Measurements from ENCODE around the gene SMKR1. TPM values are rescaled to one million over a fixed set of nuclear protein-coding genes. Genes with fewer than 3 reads are reported as not detected.
"Not testable (repeated sequence)": the region's sequence is repeated elsewhere in the genome, so short reads cannot be mapped to it uniquely, and the experiment has no call there.

SMKR1 gene
- total and polyA plus RNA-seq, 2 experiments from 2014 or later: 3.6 TPM; not detected in 1

GRCh38 chr7:129466796-129467195, 35.5 kb upstream of the SMKR1 start:
- H3K9me3 ChIP-seq (ENCODE audit: low read depth): no peaks in the 10 kb centered on the region
- no peak overlapping the region for H3K27ac ChIP-seq
- no peak overlapping the region for H3K4me3 ChIP-seq
- TF ChIP-seq CTCF (IDR thresholded peaks at IDR 0.05; ENCODE audit: low read depth, low read length): no peak
- H3K36me3 ChIP-seq: peaks cover 46% of the 10 kb centered on the region
- DNase-seq (ENCODE audit: low read depth in 1 of 2, low spot score in 1 of 2): no peak
- no peaks in the 10 kb centered on the region for H3K27me3 ChIP-seq
- H3K4me1 ChIP-seq (ENCODE audit: low read depth): no peaks in the 10 kb centered on the region

GRCh38 chr7:129468087-129468486, 34.2 kb upstream of the SMKR1 start:
- peak in 1 of 2 donors; percentile 77 for DNase-seq (ENCODE audit: low read depth in 1 of 2, low spot score in 1 of 2)
- H3K4me3 ChIP-seq: no peak overlapping the region
- no peaks in the 10 kb centered on the region for H3K9me3 ChIP-seq (ENCODE audit: low read depth)
- H3K27ac ChIP-seq: no peak overlapping the region
- H3K36me3 ChIP-seq: peaks cover 38% of the 10 kb centered on the region
- H3K27me3 ChIP-seq: no peaks in the 10 kb centered on the region
- TF ChIP-seq CTCF (IDR thresholded peaks at IDR 0.05; ENCODE audit: low read depth, low read length): no peak
- no peaks in the 10 kb centered on the region for H3K4me1 ChIP-seq (ENCODE audit: low read depth)

- no peak overlapping the region for H3K4me3 ChIP-seq
These were observed 33.8 kb upstream of the SMKR1 start for GRCh38 chr7:129468547-129468946.

GRCh38 chr7:129469930-129470329, 32.4 kb upstream of the SMKR1 start:
- Histone ChIP-seq H3K9me3 (ENCODE audit: low read depth) (no peaks in the 10 kb centered on the region), H3K4me3 (no peak overlapping the region), H3K27ac (no peak overlapping the region), H3K36me3 (peaks cover 25% of the 10 kb centered on the region), H3K4me1 (ENCODE audit: low read depth) (no peaks in the 10 kb centered on the region), H3K27me3 (no peaks in the 10 kb centered on the region)
- no peak for TF ChIP-seq CTCF (IDR thresholded peaks at IDR 0.05; ENCODE audit: low read depth, low read length)
- DNase-seq (ENCODE audit: low read depth in 1 of 2, low spot score in 1 of 2): no peak

More at GRCh38 chr7:129468547-129468946, 33.8 kb upstream of the SMKR1 start:
- no peak for DNase-seq (ENCODE audit: low read depth in 1 of 2, low spot score in 1 of 2)
- H3K27me3 ChIP-seq: no peaks in the 10 kb centered on the region
- no peak for TF ChIP-seq CTCF (IDR thresholded peaks at IDR 0.05; ENCODE audit: low read depth, low read length)
- peaks cover 37% of the 10 kb centered on the region for H3K36me3 ChIP-seq
- no peaks in the 10 kb centered on the region for H3K9me3 ChIP-seq (ENCODE audit: low read depth)
- H3K27ac ChIP-seq: no peak overlapping the region
- no peaks in the 10 kb centered on the region for H3K4me1 ChIP-seq (ENCODE audit: low read depth)

GRCh38 chr7:129470411-129470810, 31.9 kb upstream of the SMKR1 start:
- H3K4me3 ChIP-seq: no peak overlapping the region
- no peaks in the 10 kb centered on the region for H3K9me3 ChIP-seq (ENCODE audit: low read depth)
- H3K36me3 ChIP-seq: peaks cover 25% of the 10 kb centered on the region
- H3K27ac ChIP-seq: no peak overlapping the region
- no peak for DNase-seq (ENCODE audit: low read depth in 1 of 2, low spot score in 1 of 2)
- H3K4me1 ChIP-seq (ENCODE audit: low read depth): no peaks in the 10 kb centered on the region
- H3K27me3 ChIP-seq: no peaks in the 10 kb centered on the region
- TF ChIP-seq CTCF (IDR thresholded peaks at IDR 0.05; ENCODE audit: low read depth, low read length): no peak

GRCh38 chr7:129471402-129471827, 30.9 kb upstream of the SMKR1 start:
- no peaks in the 10 kb centered on the region for H3K27me3 ChIP-seq
- TF ChIP-seq CTCF (IDR thresholded peaks at IDR 0.05; ENCODE audit: low read depth, low read length): no peak
- no peaks in the 10 kb centered on the region for H3K4me1 ChIP-seq (ENCODE audit: low read depth)
- H3K27ac ChIP-seq: peak overlapping the region; percentile 2
- peaks cover 23% of the 10 kb centered on the region for H3K36me3 ChIP-seq
- no peak for DNase-seq (ENCODE audit: low read depth in 1 of 2, low spot score in 1 of 2)
- H3K4me3 ChIP-seq: no peak overlapping the region
- no peaks in the 10 kb centered on the region for H3K9me3 ChIP-seq (ENCODE audit: low read depth)

- not testable (repeated sequence) for H3K4me3 ChIP-seq; H3K27ac ChIP-seq; H3K9me3 ChIP-seq (ENCODE audit: low read depth); DNase-seq (ENCODE audit: low read depth in 1 of 2, low spot score in 1 of 2); H3K4me1 ChIP-seq (ENCODE audit: low read depth); H3K27me3 ChIP-seq
- peaks cover 11% of the 10 kb centered on the region for H3K36me3 ChIP-seq
These were observed 26.4 kb upstream of the SMKR1 start for GRCh38 chr7:129475931-129476330.

GRCh38 chr7:129476398-129476797, 25.9 kb upstream of the SMKR1 start:
- not testable (repeated sequence) for DNase-seq (ENCODE audit: low read depth in 1 of 2, low spot score in 1 of 2); H3K4me1 ChIP-seq (ENCODE audit: low read depth); H3K27me3 ChIP-seq; H3K4me3 ChIP-seq; H3K9me3 ChIP-seq (ENCODE audit: low read depth); H3K27ac ChIP-seq
- H3K36me3 ChIP-seq: peaks cover 11% of the 10 kb centered on the region

All from cardiac muscle cell (in vitro differentiated cells and primary cell).